ENCODE results near the gene FBP2.

GRCh38 chr9:94588681-94589080 lies 4.9 kb downstream of the FBP2 start:
- TF ChIP-seq, protein P1, sequence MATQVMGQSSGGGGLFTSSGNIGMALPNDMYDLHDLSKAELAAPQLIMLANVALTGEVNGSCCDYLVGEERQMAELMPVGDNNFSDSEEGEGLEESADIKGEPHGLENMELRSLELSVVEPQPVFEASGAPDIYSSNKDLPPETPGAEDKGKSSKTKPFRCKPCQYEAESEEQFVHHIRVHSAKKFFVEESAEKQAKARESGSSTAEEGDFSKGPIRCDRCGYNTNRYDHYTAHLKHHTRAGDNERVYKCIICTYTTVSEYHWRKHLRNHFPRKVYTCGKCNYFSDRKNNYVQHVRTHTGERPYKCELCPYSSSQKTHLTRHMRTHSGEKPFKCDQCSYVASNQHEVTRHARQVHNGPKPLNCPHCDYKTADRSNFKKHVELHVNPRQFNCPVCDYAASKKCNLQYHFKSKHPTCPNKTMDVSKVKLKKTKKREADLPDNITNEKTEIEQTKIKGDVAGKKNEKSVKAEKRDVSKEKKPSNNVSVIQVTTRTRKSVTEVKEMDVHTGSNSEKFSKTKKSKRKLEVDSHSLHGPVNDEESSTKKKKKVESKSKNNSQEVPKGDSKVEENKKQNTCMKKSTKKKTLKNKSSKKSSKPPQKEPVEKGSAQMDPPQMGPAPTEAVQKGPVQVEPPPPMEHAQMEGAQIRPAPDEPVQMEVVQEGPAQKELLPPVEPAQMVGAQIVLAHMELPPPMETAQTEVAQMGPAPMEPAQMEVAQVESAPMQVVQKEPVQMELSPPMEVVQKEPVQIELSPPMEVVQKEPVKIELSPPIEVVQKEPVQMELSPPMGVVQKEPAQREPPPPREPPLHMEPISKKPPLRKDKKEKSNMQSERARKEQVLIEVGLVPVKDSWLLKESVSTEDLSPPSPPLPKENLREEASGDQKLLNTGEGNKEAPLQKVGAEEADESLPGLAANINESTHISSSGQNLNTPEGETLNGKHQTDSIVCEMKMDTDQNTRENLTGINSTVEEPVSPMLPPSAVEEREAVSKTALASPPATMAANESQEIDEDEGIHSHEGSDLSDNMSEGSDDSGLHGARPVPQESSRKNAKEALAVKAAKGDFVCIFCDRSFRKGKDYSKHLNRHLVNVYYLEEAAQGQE (IDR thresholded peaks at IDR 0.05; ENCODE audit: unreplicated experiment), result no peak
- TF ChIP-seq EZH2 (IDR thresholded peaks at IDR 0.05; ENCODE audit: low read depth, unreplicated experiment), result no peak
